Measurements from ENCODE around the gene HHATL. TPM values are rescaled to one million over a fixed set of nuclear protein-coding genes. Genes with fewer than 3 reads are reported as not detected.

HHATL gene
- total RNA-seq, 3 donors from 2014 or later = 0.70 TPM; not detected in 2

DNA sequence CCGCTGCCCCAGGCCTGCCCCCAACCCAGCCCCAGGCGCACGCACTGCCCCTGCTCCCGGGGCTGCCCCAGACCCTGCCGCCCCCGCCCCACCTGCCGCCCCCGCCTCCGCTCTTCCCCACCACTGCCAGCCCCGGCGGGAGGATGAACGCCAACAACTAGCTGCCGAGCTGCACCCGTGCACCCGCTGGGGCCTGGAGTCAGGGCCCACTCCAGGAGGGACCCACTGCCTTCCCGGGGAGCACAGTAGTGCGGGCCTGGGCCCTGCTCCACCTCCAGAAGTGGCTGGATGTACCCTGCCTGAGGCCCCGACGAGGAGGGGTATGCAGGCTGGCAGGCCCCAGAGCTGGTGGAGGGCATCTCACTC, 38.2 kb downstream of the HHATL start:
- intact Hi-C loops (cut with DNase I, micrococcal nuclease) = no loop called here
- Histone ChIP-seq H3K9me3 (no peaks in the 10 kb centered on the region), H3K4me1 (ENCODE audit: low read depth) (no peaks in the 10 kb centered on the region), H3K36me3 (ENCODE audit: low read depth) (no peaks in the 10 kb centered on the region), H3K4me3 (no peak overlapping the region)
- TF ChIP-seq, protein P1, sequence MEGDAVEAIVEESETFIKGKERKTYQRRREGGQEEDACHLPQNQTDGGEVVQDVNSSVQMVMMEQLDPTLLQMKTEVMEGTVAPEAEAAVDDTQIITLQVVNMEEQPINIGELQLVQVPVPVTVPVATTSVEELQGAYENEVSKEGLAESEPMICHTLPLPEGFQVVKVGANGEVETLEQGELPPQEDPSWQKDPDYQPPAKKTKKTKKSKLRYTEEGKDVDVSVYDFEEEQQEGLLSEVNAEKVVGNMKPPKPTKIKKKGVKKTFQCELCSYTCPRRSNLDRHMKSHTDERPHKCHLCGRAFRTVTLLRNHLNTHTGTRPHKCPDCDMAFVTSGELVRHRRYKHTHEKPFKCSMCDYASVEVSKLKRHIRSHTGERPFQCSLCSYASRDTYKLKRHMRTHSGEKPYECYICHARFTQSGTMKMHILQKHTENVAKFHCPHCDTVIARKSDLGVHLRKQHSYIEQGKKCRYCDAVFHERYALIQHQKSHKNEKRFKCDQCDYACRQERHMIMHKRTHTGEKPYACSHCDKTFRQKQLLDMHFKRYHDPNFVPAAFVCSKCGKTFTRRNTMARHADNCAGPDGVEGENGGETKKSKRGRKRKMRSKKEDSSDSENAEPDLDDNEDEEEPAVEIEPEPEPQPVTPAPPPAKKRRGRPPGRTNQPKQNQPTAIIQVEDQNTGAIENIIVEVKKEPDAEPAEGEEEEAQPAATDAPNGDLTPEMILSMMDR (IDR thresholded peaks at IDR 0.05) = no peak
- DNase-seq (no peak), ATAC-seq (no peak)

DNA sequence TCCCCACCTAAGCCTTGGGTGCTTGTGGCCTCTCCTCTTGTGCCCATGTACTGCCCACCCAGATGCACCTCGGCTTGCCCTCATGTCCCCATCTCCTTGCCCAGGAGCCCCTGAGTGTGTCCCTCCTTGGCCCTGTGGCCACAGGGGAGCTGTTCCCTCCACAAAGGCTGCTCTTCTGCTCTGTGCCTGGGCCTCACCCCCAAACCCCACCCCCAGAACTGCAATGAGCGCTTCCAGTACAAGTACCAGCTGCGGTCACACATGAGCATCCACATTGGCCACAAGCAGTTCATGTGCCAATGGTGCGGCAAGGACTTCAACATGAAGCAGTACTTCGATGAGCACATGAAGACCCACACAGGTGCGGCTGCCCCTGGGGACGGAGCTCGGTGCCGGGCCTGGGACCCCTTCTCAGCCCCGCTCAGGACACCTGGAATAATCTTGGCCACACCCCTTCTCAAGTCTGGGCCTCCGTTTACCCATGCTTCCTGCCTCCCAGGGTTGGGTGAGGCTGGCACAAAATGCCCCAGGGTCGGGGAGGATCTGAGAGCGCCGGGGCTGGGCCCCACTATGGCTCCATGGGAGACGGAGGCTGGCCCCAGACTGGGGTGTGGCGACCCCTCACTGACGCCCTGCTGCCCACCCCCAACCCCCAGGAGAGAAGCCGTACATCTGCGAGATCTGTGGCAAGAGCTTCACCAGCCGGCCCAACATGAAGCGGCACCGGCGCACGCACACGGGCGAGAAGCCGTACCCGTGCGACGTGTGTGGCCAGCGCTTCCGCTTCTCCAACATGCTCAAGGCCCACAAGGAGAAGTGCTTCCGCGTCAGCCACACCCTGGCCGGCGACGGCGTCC, 38.8 kb downstream of the HHATL start:
- intact Hi-C loops (cut with DNase I, micrococcal nuclease) = no loop called here
- no peaks in the 10 kb centered on the region for H3K36me3 ChIP-seq (ENCODE audit: low read depth)
- H3K4me3 ChIP-seq = no peak overlapping the region
- no peaks in the 10 kb centered on the region for H3K9me3 ChIP-seq
- TF ChIP-seq, protein P1 (IDR thresholded peaks at IDR 0.05) = no peak
- peak; percentile 48 for ATAC-seq
- DNase-seq = no peak
- H3K4me1 ChIP-seq (ENCODE audit: low read depth) = no peaks in the 10 kb centered on the region

DNA sequence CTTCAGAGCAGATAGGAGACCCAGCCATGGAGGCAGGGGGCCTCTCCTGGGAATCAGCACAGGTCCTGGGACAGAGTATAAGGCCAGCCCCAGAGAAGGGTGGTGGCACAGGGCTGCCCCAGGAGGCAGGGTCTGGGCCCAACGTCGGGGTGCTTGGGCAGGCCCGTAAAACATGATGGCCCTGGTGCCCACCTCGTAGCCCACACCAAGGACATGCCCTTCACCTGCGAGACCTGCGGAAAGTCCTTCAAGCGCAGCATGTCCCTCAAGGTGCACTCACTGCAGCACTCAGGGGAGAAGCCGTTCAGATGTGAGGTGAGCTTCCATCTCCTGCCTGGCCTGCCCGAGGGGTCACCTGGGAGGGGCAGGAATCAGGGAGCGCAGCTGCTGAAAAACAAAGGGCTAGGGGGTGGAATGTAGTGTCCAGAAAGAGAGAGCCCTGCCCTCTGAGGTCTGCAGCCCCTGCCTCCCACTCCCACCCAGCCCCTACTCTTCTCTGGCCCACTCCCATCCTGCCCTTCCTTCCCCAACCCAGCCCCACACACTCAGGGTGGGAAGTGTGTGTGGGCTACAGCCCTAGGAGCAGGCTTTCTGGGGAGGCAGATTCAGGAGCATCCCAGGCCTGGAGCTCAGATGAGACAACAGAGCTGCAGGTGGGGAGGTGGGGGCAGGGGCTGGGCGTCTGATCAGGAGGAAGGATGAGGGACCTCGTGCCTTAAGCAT, 39.6 kb downstream of the HHATL start:
- ATAC-seq (no peak), DNase-seq (no peak)
- H3K9me3 ChIP-seq = no peaks in the 10 kb centered on the region
- H3K4me1 ChIP-seq (ENCODE audit: low read depth) = no peaks in the 10 kb centered on the region
- intact Hi-C loops (cut with DNase I, micrococcal nuclease) = no loop called here
- TF ChIP-seq, protein P1 (IDR thresholded peaks at IDR 0.05) = no peak
- H3K36me3 ChIP-seq (ENCODE audit: low read depth) = no peaks in the 10 kb centered on the region
- no peak overlapping the region for H3K4me3 ChIP-seq

DNA sequence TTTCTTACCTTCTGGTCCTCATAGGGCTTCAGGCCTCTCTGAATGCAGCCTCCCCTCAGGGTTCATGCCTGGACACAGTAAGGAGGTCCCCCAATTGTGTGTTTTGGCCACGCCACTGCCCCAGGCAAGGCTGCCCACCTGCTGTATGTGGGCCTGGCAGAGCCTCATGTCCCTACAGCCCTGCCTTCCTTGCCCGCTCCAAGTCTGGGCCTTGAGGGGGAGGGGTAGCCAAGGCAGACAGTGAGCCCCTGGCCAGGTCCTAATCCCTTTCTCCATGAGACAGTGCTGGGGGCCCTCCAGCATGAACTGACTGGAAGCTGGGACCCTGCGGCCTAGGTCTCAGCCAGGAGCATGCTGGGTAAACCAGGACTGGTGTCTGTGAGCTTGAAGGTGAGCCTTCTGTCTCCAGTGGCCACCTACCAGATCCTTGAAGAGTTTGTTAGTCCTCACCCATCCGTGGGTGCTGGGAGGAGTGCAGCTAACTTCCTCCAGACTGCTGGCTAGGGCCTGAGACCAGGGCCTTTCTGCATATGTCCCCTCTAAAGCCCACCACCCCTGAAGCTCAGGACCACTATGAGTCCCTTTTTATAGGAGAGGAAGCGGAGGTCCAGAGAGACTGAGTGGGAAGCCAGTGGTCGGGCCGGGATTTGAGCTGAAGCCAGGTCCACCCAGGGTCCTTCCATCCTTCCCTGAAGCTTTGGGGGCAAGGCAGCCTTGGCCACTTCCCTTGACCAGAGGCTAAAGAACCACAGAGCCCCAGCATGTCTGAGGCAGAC, 40.4 kb downstream of the HHATL start:
- H3K9me3 ChIP-seq = no peaks in the 10 kb centered on the region
- DNase-seq = no peak
- H3K4me3 ChIP-seq = no peak overlapping the region
- no peak for ATAC-seq
- H3K36me3 ChIP-seq (ENCODE audit: low read depth) = no peaks in the 10 kb centered on the region
- TF ChIP-seq, protein P1 (IDR thresholded peaks at IDR 0.05) = no peak
- H3K4me1 ChIP-seq (ENCODE audit: low read depth) = no peaks in the 10 kb centered on the region
- intact Hi-C loops (cut with DNase I, micrococcal nuclease) = no loop called here

DNA sequence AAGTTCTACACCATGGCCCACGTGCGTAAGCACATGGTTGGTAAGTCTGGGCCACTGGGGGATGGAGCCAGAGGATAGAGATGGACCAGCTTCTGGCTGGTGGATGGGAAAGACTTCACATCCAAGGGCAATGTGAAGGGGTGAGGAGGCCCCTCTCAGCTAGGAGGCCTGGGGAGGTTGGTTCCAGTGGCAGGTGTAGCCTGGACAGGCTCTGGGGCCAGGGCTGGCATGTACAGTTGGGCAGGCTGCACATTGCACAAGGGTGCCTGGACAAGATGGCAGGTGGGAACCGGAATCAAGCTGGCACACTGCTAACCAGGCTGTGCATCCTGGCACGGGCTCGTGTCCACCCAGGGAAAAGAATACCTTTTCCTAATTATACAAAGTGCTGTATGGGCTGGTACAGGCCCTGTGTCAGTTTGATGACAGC, 41.0 kb downstream of the HHATL start:
- no peaks in the 10 kb centered on the region for H3K9me3 ChIP-seq
- TF ChIP-seq, protein P1 (IDR thresholded peaks at IDR 0.05) = no peak
- H3K4me3 ChIP-seq = no peak overlapping the region
- intact Hi-C loops (cut with DNase I, micrococcal nuclease) = no loop called here
- no peaks in the 10 kb centered on the region for H3K36me3 ChIP-seq (ENCODE audit: low read depth)
- ATAC-seq (no peak), DNase-seq (no peak)
- no peaks in the 10 kb centered on the region for H3K4me1 ChIP-seq (ENCODE audit: low read depth)

Measured in mucosa of descending colon (tissue), 3 donors.